SH-SY5Y (cell line): Measurements from ENCODE around the gene ARMC2.

ENCODE experiments used
- GATA2 ChIP-seq: IDR thresholded peaks from 2 replicates; pipeline ENCODE4 v1.6.1; 2011; ENCODE audit warnings: mild to moderate bottlenecking, low read depth, low read length
- GATA3 ChIP-seq: IDR thresholded peaks from 2 replicates; pipeline ENCODE4 v1.6.1; 2011; ENCODE audit warnings: low read depth, mild to moderate bottlenecking, low read length, moderate library complexity

GRCh38 chr6:108825326-108825725, 22.9 kb upstream of the ARMC2 start:
- TF ChIP-seq GATA3 (no peak), GATA2 (no peak)
